PFSK-1 (cell line): Measurements from ENCODE around the gene PRSS3.

Experiments
- FOXP2 ChIP-seq: optimal IDR thresholded peaks from 2 replicates; pipeline ENCODE3; 2011; ENCODE audit warnings: borderline replicate concordance, control low read depth, inconsistent platforms; ENCODE audit not compliant: insufficient read depth; ENCODE audit errors: extremely low read length, extremely low read depth
- POLR2AphosphoS5 ChIP-seq: IDR thresholded peaks from 2 replicates; pipeline ENCODE4 v1.6.1; 2012; ENCODE audit warnings: low read depth, mild to moderate bottlenecking, control low read depth, low read length, moderate library complexity
- SIN3A ChIP-seq: IDR thresholded peaks from 2 replicates; pipeline ENCODE4 v1.6.1; 2012; ENCODE audit warnings: mild to moderate bottlenecking, low read length, moderate library complexity, borderline replicate concordance; ENCODE audit not compliant: insufficient read depth
- TAF1 ChIP-seq: IDR thresholded peaks from 2 replicates; pipeline ENCODE4 v1.6.1; 2012; ENCODE audit warnings: low read length, control low read depth, borderline replicate concordance; ENCODE audit not compliant: insufficient read depth
- TF ChIP-seq, protein P1 (sequence below), 2 experiments: IDR thresholded peaks; 2 replicates each; pipeline versions ENCODE4 v1.6.1 to v1.8.0; 2011 to 2012; ENCODE audit warnings: low read depth in 2 of 2, low read length in 2 of 2, control low read depth in 1 of 2, inconsistent platforms in 1 of 2, mild to moderate bottlenecking in 1 of 2, moderate library complexity in 1 of 2; ENCODE audit not compliant: insufficient read depth in 1 of 2

Gene PRSS3

DNA sequence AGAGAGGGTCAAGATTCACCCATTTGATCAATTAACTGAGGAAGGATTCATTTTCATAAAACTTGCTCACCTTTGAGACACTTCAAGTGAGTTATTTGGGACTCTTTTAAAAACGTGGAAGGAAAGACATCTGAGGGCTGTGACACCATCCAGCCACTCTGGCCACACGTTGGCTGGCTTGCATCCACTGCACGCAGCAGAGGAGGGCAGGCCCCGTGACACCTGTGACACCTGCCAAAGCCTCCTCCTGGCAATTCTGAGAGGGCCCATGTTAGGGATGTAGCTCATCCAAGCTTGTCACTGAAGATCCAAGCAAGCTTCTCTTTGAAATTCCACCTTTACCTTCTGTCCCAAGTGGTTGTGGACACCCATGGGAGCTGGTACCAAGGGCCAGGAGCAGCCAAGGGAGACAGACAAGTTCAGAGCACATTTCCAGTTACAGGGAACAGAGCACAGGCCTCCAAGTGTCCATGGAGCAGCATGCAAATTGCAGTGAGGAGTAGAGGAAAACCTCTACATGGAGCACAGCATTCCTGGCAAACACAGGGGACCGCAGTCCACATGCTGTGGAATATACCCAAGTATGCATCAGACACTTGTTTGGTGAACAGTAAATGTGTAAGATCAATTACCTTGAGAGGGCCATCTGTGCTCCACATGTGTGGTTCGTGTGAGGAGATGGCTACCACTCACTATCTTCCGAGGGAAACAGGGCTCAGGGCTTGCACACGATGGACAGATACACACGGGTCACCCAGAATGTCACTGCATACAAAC is 4.8 kb downstream of the PRSS3 start:
- TF ChIP-seq TAF1 = no peak
- no peak for TF ChIP-seq SIN3A
- TF ChIP-seq POLR2AphosphoS5 = no peak
- TF ChIP-seq, protein P1, sequence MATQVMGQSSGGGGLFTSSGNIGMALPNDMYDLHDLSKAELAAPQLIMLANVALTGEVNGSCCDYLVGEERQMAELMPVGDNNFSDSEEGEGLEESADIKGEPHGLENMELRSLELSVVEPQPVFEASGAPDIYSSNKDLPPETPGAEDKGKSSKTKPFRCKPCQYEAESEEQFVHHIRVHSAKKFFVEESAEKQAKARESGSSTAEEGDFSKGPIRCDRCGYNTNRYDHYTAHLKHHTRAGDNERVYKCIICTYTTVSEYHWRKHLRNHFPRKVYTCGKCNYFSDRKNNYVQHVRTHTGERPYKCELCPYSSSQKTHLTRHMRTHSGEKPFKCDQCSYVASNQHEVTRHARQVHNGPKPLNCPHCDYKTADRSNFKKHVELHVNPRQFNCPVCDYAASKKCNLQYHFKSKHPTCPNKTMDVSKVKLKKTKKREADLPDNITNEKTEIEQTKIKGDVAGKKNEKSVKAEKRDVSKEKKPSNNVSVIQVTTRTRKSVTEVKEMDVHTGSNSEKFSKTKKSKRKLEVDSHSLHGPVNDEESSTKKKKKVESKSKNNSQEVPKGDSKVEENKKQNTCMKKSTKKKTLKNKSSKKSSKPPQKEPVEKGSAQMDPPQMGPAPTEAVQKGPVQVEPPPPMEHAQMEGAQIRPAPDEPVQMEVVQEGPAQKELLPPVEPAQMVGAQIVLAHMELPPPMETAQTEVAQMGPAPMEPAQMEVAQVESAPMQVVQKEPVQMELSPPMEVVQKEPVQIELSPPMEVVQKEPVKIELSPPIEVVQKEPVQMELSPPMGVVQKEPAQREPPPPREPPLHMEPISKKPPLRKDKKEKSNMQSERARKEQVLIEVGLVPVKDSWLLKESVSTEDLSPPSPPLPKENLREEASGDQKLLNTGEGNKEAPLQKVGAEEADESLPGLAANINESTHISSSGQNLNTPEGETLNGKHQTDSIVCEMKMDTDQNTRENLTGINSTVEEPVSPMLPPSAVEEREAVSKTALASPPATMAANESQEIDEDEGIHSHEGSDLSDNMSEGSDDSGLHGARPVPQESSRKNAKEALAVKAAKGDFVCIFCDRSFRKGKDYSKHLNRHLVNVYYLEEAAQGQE (IDR thresholded peaks at IDR 0.05; ENCODE audit: insufficient read depth in 1 of 2, low read depth in 2 of 2, low read length in 2 of 2) = no peak
- TF ChIP-seq FOXP2 = no peak

DNA sequence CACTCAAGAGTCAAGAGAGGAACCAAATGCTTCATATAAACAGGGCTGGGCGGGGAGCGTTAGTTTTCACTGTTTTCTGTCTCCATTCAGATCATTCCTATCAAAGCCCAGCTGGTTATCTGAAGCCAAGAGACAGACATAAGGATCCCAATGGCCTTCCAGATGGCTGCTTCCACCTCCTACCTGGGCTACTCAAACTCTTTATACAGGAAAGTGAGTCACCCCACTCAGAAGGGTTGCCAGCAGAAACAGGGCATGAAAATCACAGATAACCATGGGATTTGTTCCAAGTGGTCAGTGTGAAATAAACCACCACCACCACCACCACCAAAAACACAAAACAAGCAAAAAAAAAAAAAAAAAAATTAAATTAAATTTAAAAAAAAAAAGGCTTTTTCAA is 5.5 kb downstream of the PRSS3 start:
- TF ChIP-seq SIN3A (no peak), FOXP2 (no peak), TAF1 (no peak), POLR2AphosphoS5 (no peak)
- TF ChIP-seq, protein P1 (IDR thresholded peaks at IDR 0.05; ENCODE audit: insufficient read depth in 1 of 2, low read depth in 2 of 2, low read length in 2 of 2) = no peak

DNA sequence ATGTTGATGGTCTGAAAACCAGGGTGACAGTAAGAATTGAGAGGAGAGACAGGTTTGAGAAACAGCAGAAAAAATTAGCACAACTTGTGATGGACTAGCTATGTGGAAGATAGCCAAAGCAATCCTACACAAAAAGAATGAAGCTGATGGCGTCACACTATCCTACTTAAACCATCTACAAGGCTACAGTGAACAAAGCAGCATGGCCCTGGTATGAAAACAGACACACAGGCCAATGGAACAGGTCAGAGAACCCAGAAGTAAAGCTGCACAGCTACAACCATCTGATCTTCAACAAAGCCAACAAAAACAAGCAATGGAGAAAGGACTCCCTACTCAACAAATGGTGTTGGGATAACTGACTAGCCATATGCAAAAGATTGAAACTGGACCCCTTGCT is 14.1 kb downstream of the PRSS3 start:
- TF ChIP-seq TAF1 (no peak), SIN3A (no peak), POLR2AphosphoS5 (no peak)
- TF ChIP-seq, protein P1 (IDR thresholded peaks at IDR 0.05; ENCODE audit: insufficient read depth in 1 of 2, low read depth in 2 of 2, low read length in 2 of 2) = no peak

DNA sequence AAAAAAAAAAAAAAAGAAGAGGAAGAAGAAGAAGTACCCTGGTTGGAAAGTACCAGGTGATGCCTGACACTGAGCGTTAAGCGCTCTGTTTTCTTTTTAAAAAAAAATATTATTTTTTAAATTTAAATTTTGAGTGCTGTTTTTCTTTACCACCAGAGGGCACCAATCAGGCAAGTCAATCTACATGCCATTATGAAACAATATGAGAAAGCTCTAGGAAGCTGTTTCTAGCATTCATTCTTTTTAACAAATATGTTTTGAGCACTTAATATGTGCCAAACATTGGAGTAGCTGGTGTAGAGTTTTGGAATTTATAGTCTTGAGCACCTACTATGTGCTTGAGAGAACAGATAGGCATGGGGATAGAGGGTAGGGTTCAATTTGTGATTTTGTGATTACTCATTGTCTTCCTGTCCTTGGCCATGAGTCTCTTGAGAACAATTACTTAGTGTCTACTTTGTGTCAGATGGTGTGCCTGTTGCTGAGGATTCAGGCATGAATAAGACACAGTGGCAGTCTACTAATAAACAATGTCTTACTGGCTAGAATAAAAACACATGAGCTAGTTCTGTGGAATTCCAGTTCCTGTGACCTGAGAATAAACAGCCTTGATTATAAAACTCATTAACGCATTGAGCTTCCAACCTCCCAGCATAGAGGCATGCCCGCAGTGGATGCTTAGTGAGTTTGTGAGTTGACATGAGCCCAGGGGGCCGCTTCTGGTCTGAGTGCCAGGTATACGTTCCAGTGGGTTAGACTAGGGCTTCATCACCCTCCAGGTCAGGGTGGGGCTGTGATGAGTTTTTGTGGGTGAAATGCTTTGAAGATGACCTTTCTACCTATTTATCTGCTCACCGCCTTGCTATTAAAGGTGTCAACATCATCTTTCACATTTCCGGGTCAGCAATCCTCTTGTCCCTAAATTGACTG is 18.6 kb downstream of the PRSS3 start:
- TF ChIP-seq, protein P1 (IDR thresholded peaks at IDR 0.05; ENCODE audit: insufficient read depth in 1 of 2, low read depth in 2 of 2, low read length in 2 of 2) = no peak
- TF ChIP-seq FOXP2 (no peak), SIN3A (no peak), POLR2AphosphoS5 (no peak), TAF1 (no peak)
